CD4-positive, alpha-beta T cell treated with Interleukin-15 for 4 hours (primary cell): Measurements from ENCODE around the gene ISG15.

Experiments used
- DNase-seq: peaks from one replicate; pipeline ENCODE4 v3.0.0-alpha.2; 2020; ENCODE audit warnings: low spot score

The ISG15 gene

DNA sequence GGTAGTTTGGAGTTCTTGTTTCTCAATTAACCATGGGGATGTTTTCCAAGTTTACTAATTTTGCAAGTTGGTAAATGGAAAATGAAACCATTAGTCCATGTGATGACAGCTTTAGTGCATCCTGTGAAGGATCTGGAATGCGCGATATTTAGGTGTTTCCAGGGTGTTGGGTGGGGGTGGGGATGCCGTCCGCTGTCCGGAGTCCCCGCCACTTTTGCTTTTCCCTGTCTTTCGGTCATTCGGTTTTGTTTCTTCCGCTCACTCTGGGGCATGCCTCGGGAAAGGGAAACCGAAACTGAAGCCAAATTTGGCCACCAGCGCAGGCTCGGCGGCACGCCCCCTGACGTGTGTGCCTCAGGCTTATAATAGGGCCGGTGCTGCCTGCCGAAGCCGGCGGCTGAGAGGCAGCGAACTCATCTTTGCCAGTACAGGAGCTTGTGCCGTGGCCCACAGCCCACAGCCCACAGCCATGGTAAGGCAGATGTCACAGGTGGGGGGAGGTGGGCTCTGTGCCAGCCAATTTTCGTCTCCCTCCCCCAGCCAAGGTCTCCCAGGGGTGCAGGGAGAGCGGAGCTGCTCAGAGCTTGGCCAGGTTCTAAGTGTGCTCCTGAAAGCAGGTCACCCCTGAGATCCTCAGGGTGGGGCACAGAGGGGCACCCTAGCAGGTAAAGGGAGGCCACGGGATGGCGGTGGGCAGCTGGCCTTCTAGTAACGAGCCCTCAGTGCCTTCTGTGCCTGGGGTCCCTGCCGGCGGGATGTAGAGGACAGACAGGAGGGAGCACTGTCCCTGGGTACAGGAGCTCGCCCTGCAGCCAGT lies at the start of gene ISG15:
Gene ISG15, plus strand, starts transcription at position 393 of the 817 bp plus-strand sequence. Its CDS starts 77 bp downstream, at position 470.
- DNase-seq: peak; percentile 87

- no peak for DNase-seq
Measured at GRCh38 chr1:963746-964525, 49.4 kb upstream of the ISG15 start.

DNA sequence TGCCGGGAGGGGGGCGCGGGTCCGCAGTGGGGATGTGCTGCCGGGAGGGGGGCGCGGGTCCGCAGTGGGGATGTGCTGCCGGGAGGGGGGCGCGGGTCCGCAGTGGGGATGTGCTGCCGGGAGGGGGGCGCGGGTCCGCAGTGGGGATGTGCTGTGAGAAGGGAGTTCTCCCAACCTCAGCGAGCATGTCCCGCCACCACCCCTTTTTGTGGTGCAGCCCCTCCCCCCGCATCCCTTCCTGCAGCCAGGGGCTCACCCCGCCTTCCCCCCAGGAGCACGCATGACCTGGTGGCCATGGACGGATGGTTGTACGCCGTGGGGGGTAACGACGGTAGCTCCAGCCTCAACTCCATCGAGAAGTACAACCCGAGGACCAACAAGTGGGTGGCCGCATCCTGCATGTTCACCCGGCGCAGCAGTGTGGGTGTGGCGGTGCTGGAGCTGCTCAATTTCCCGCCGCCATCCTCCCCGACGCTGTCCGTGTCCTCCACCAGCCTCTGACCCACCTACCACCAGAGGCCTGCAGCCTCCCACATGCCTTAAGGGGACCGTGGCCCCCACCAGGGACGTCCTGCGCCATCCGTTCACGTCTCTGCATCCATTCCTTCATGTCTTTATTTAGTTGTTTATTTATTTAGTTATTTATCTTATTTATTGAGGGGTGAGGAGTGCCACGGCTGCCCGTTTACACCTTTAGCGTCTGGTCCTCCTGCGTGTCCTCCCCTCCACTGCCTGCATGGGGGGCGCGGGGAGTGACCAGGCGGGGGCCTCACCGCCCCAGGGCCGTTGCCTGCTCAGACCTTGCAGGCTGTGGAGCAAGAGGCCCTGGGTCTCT lies 48.4 kb upstream of the ISG15 start:
- no peak for DNase-seq

- DNase-seq: no peak
Measured at GRCh38 chr1:965526-966134, 47.7 kb upstream of the ISG15 start.

GRCh38 chr1:966135-966703 lies 47.1 kb upstream of the ISG15 start, which contains the start of gene PLEKHN1:
PLEKHN1 (plus strand) TSS chr1:966482; CDS start chr1:966532, 50 bp downstream.
- DNase-seq: peak; percentile 28

GRCh38 chr1:966704-967300 lies 46.5 kb upstream of the ISG15 start:
- DNase-seq: peak; percentile 81

DNA sequence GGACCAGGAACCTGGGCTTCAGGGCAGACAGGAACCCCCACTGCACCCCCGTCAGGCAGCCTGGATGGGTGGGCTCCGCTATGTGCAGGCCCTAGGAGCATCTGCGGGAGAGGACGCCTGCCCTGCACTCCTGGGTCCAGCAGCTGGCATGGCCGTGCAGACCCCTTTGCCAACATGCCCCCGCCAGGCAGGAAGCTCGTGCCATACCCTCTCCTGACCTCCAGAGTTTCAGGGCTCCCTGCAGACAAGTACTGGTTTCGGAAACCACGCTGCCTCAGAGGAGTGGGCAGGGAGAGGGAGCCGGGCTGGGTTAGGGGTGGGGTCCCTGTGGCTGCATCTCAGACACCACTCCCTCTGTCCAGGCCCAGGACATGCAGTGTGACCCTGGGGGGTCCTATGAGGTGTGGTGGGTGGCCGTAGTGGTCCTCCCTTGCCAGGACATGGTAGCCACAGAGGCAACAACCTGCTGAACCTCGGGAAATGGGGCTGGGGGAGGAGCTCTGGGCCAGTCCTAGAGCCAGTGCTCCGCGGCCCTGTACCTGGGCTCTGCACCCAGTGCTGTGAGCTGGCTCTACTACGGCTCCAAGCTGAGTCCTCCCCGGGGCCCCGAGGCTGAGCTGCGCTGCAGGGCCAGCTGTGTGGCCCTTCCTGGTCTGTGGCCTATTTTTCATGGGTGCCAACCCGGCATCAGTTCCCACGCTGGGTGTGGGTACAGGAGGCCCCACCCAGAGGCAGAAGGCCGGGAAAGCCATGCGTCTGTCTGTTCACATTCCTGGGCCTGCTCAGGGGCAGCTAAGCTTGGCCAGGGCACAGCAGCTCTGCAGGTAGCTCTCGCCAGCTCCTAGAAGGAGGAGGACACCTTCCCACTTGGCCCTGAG lies 45.6 kb upstream of the ISG15 start:
- DNase-seq: no peak

- DNase-seq: no peak
Measured at GRCh38 chr1:969260-969855, 43.9 kb upstream of the ISG15 start.

GRCh38 chr1:970242-970972 lies 42.9 kb upstream of the ISG15 start:
- DNase-seq: no peak

GRCh38 chr1:970973-971730 lies 42.1 kb upstream of the ISG15 start:
- DNase-seq: no peak

DNA sequence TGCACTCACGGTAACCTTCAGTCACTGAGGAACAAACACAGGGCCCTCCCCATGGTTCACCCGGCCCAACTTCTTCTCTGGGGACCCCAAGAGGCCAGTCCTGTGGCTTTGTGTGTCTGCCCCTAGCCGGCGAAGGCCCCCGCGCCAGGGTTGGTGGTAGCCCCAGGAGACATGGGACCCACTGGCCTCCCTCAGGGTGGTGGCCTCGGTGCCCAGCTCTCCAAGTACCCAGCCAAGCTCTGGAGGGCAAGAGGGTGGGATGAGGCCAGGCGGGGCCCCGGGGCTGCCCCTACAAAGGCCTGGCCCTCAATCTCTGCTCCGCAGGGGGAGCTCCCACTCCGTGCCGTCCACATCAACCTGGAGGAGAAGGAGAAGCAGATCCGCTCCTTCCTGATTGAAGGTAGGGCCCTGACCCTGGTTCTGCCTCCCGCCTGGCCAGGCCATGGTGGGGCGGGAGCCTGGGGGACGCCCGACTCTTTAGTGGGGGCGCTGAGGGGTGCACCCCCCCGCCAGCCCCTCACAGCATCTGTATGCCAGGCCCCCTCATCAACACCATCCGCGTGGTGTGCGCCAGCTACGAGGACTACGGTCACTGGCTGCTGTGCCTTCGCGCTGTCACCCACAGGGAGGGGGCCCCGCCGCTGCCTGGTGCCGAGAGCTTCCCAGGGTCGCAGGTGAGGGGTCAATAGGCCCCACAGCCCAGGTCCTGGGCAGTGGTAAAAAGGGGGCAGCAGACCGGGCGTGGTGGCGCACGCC lies 41.4 kb upstream of the ISG15 start:
- DNase-seq: no peak

DNA sequence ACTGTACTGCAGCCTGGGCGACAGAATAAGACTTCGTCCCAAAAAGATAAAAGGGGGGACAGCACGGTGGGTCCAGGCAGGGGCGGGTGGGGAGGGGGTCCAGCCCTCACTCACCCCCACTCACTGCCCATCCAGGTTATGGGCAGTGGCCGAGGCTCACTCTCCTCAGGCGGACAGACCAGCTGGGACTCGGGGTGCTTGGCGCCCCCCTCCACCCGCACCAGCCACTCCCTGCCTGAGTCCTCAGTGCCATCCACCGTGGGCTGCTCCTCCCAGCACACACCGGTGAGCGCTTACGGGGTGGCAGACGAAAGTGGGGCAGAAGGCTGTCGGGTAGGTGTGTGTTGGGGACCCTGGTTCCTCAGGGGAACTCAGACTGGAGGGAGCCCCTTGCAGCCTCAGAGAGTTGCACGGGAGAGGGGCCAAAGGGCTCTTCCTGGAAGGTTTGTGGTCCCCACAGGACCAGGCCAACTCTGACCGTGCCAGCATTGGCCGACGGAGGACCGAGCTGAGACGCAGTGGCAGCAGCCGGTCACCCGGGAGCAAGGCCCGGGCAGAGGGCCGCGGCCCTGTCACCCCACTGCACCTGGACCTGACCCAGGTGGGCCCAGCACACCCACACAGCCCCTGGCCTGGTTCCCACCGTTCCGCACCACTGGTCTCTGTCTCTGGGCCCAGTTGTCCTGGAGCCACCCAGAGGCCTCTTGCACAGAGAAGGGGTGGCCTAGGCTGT lies 40.4 kb upstream of the ISG15 start:
- DNase-seq: no peak

GRCh38 chr1:973459-974292 lies 39.6 kb upstream of the ISG15 start:
- no peak for DNase-seq

GRCh38 chr1:974293-974640 lies 39.0 kb upstream of the ISG15 start:
- DNase-seq: no peak

- no peak for DNase-seq
Measured at GRCh38 chr1:974687-975328, 38.5 kb upstream of the ISG15 start.
